ENCODE results near the gene SYT7. TPM values are rescaled to one million over a fixed set of nuclear protein-coding genes. Genes with fewer than 3 reads are reported as not detected.

The SYT7 gene
- total and polyA plus RNA-seq, 2 of the 8 experiments (the other 6 are each of a cell fraction or from before 2014, with no cell fraction given), result 9.6 to 10.5 TPM

DNA sequence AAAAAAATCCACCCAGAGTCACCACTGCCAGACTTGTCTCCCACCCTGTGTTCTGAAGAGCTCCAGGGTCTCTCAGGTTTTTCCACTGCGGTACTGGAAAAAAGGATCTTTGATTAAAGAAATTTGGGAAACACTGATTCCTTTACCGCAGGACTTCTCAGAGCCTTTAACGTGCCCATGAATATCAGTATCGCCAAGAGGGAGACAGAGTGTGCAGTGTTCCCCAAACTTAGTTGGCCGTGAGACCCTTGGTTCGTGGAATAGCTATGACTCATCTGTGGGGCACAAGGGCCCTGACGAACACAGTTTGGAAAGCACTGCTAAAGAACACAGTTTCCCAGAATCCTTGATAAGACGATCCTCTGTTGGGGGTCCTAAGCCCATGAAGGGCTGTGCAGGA is 31.7 kb downstream of the SYT7 start (continued):
- TF ChIP-seq, protein P1, sequence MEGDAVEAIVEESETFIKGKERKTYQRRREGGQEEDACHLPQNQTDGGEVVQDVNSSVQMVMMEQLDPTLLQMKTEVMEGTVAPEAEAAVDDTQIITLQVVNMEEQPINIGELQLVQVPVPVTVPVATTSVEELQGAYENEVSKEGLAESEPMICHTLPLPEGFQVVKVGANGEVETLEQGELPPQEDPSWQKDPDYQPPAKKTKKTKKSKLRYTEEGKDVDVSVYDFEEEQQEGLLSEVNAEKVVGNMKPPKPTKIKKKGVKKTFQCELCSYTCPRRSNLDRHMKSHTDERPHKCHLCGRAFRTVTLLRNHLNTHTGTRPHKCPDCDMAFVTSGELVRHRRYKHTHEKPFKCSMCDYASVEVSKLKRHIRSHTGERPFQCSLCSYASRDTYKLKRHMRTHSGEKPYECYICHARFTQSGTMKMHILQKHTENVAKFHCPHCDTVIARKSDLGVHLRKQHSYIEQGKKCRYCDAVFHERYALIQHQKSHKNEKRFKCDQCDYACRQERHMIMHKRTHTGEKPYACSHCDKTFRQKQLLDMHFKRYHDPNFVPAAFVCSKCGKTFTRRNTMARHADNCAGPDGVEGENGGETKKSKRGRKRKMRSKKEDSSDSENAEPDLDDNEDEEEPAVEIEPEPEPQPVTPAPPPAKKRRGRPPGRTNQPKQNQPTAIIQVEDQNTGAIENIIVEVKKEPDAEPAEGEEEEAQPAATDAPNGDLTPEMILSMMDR (IDR thresholded peaks at IDR 0.05; ENCODE audit: control extremely low read depth in 1 of 3, insufficient read depth in 1 of 3, low read depth in 1 of 3, low read length in 3 of 3), result no peak
- TF ChIP-seq KDM5A (IDR thresholded peaks at IDR 0.05; ENCODE audit: low read length), result no peak
- TF ChIP-seq RBBP5 (IDR thresholded peaks at IDR 0.05; ENCODE audit: borderline replicate concordance, low read depth, low read length), result no peak
- TF ChIP-seq ZNF274 (IDR thresholded peaks at IDR 0.05; ENCODE audit: borderline replicate concordance, extremely low read depth, low read length), result no peak
- TF ChIP-seq, protein P2, sequence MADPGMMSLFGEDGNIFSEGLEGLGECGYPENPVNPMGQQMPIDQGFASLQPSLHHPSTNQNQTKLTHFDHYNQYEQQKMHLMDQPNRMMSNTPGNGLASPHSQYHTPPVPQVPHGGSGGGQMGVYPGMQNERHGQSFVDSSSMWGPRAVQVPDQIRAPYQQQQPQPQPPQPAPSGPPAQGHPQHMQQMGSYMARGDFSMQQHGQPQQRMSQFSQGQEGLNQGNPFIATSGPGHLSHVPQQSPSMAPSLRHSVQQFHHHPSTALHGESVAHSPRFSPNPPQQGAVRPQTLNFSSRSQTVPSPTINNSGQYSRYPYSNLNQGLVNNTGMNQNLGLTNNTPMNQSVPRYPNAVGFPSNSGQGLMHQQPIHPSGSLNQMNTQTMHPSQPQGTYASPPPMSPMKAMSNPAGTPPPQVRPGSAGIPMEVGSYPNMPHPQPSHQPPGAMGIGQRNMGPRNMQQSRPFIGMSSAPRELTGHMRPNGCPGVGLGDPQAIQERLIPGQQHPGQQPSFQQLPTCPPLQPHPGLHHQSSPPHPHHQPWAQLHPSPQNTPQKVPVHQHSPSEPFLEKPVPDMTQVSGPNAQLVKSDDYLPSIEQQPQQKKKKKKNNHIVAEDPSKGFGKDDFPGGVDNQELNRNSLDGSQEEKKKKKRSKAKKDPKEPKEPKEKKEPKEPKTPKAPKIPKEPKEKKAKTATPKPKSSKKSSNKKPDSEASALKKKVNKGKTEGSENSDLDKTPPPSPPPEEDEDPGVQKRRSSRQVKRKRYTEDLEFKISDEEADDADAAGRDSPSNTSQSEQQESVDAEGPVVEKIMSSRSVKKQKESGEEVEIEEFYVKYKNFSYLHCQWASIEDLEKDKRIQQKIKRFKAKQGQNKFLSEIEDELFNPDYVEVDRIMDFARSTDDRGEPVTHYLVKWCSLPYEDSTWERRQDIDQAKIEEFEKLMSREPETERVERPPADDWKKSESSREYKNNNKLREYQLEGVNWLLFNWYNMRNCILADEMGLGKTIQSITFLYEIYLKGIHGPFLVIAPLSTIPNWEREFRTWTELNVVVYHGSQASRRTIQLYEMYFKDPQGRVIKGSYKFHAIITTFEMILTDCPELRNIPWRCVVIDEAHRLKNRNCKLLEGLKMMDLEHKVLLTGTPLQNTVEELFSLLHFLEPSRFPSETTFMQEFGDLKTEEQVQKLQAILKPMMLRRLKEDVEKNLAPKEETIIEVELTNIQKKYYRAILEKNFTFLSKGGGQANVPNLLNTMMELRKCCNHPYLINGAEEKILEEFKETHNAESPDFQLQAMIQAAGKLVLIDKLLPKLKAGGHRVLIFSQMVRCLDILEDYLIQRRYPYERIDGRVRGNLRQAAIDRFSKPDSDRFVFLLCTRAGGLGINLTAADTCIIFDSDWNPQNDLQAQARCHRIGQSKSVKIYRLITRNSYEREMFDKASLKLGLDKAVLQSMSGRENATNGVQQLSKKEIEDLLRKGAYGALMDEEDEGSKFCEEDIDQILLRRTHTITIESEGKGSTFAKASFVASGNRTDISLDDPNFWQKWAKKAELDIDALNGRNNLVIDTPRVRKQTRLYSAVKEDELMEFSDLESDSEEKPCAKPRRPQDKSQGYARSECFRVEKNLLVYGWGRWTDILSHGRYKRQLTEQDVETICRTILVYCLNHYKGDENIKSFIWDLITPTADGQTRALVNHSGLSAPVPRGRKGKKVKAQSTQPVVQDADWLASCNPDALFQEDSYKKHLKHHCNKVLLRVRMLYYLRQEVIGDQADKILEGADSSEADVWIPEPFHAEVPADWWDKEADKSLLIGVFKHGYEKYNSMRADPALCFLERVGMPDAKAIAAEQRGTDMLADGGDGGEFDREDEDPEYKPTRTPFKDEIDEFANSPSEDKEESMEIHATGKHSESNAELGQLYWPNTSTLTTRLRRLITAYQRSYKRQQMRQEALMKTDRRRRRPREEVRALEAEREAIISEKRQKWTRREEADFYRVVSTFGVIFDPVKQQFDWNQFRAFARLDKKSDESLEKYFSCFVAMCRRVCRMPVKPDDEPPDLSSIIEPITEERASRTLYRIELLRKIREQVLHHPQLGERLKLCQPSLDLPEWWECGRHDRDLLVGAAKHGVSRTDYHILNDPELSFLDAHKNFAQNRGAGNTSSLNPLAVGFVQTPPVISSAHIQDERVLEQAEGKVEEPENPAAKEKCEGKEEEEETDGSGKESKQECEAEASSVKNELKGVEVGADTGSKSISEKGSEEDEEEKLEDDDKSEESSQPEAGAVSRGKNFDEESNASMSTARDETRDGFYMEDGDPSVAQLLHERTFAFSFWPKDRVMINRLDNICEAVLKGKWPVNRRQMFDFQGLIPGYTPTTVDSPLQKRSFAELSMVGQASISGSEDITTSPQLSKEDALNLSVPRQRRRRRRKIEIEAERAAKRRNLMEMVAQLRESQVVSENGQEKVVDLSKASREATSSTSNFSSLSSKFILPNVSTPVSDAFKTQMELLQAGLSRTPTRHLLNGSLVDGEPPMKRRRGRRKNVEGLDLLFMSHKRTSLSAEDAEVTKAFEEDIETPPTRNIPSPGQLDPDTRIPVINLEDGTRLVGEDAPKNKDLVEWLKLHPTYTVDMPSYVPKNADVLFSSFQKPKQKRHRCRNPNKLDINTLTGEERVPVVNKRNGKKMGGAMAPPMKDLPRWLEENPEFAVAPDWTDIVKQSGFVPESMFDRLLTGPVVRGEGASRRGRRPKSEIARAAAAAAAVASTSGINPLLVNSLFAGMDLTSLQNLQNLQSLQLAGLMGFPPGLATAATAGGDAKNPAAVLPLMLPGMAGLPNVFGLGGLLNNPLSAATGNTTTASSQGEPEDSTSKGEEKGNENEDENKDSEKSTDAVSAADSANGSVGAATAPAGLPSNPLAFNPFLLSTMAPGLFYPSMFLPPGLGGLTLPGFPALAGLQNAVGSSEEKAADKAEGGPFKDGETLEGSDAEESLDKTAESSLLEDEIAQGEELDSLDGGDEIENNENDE (IDR thresholded peaks at IDR 0.05; ENCODE audit: insufficient replicate concordance, low read length), result no peak
- TF ChIP-seq HDAC6 (IDR thresholded peaks at IDR 0.05; ENCODE audit: low read depth, low read length), result no peak
- TF ChIP-seq SUZ12 (IDR thresholded peaks at IDR 0.05; ENCODE audit: low read length), result no peak

Data from H1 (cell line).